Activated CD4-positive, alpha-beta T cell treated with anti-CD3 and anti-CD28 coated beads, Interleukin-2, amount 50 U/mL, for 24 hours (primary cell): ENCODE data around the gene ADAMTSL1.

ENCODE experiments used
- DNase-seq, 2 donors: peaks; one replicate each; pipeline ENCODE4 v3.0.0-alpha.2; 2020; ENCODE audit warnings: low read depth in 1 of 2, low spot score in 1 of 2

ADAMTSL1 gene, protein sequence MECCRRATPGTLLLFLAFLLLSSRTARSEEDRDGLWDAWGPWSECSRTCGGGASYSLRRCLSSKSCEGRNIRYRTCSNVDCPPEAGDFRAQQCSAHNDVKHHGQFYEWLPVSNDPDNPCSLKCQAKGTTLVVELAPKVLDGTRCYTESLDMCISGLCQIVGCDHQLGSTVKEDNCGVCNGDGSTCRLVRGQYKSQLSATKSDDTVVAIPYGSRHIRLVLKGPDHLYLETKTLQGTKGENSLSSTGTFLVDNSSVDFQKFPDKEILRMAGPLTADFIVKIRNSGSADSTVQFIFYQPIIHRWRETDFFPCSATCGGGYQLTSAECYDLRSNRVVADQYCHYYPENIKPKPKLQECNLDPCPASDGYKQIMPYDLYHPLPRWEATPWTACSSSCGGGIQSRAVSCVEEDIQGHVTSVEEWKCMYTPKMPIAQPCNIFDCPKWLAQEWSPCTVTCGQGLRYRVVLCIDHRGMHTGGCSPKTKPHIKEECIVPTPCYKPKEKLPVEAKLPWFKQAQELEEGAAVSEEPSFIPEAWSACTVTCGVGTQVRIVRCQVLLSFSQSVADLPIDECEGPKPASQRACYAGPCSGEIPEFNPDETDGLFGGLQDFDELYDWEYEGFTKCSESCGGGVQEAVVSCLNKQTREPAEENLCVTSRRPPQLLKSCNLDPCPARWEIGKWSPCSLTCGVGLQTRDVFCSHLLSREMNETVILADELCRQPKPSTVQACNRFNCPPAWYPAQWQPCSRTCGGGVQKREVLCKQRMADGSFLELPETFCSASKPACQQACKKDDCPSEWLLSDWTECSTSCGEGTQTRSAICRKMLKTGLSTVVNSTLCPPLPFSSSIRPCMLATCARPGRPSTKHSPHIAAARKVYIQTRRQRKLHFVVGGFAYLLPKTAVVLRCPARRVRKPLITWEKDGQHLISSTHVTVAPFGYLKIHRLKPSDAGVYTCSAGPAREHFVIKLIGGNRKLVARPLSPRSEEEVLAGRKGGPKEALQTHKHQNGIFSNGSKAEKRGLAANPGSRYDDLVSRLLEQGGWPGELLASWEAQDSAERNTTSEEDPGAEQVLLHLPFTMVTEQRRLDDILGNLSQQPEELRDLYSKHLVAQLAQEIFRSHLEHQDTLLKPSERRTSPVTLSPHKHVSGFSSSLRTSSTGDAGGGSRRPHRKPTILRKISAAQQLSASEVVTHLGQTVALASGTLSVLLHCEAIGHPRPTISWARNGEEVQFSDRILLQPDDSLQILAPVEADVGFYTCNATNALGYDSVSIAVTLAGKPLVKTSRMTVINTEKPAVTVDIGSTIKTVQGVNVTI (N-terminal part only)

DNA sequence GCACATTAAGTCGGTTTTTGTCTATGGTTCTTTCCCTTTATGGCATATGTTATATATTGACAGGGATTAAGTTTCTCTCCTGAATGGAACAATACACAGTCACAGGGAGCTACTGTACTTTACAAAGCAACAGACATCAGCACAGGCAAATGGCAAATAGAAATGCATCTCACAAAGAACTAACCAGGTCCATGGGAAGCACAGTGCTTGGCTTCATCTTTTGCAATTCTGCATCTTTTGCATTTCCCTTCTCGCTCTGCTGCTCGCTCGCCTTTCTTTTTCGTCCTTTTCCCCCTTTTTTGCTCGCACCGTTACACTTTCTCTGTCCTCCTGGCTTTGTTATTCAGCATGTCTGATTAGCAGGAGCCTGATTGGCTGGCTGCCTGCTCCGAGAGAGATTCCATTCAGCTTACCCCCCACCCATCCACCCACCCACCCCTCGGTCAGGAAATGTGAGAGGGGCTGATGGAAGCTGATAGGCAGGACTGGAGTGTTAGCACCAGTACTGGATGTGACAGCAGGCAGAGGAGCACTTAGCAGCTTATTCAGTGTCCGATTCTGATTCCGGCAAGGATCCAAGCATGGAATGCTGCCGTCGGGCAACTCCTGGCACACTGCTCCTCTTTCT is at the start of gene ADAMTSL1:
ADAMTSL1 (plus strand) TSS at position 502 of the 628 bp plus-strand sequence; CDS start at position 582, 80 bp downstream.
- DNase-seq, result no peak

DNA sequence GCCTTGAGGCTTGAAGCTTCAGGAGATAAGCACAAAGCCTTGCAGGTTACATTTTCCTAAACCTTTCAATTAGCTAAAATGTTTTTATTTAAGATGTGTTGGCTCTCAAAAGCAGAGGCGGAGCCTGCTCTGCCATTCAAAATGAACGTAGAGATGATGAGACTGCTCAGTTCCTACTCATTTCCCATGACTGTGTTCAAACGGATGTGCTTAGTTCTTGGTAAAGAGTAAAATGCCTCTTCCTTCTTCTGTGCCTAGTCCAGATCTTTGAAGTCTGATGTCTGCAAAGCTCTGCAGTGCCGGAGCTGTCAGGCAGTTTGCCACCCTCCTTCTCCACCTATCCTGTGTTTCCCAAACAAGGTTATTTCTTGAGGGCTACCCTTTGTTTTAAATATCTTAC is 46.3 kb upstream of the ADAMTSL1 start:
- DNase-seq, result no peak

DNA sequence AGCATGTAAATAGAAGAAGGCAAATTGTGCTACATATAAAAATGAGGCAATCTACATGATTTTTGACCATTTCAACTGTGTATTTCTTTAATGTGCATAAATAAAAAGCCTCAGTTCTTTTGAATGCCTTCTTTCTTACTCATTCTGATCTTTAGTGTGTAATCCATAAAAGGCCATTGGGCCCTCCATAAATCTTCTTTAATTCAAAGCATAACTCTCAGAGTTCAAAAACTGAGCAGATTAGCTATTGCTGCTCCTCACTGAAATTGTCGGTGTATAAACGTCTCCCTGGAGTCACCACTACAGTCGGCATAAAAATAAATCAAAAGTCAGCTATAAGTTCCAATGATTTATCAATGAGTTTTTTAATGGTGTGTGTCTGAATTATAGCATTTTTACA is 45.3 kb upstream of the ADAMTSL1 start:
- DNase-seq, result no peak

DNA sequence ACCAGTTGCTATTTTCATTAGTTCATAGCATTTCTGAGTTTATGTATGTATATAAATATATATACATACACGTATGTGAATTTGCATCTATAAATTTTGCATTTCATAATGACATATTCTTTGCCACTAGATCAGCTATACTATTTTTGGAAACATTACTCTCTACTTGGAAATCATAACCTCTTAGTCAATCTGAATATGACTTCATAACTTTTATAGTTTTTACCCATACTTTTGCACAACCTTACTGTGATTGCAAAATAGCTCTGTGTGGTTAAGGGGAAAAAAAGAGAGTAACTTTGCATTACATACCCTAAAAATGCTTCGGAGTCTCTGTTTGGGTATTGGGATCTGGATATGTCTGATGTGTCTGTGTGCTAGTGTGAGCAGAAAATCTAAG is 44.9 kb upstream of the ADAMTSL1 start:
- DNase-seq, result no peak

DNA sequence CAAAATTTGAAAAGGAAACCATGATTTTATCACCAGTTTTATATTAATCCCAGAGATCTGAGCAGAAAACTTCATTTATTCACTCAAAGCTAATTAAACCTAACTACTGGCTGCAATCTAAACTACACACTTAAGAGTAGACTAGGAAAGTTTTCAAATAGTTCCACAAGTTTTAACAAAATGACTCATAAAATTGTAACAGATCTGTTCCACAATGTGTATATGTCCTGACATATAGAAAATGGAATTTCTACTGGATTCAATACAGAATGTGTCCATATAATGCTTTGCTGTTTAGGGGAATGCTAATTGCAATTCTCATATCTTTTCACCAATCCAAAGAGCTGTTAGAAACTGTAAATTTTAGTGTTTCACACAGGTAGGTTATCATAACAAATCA is 40.3 kb upstream of the ADAMTSL1 start:
- DNase-seq, result no peak

DNA sequence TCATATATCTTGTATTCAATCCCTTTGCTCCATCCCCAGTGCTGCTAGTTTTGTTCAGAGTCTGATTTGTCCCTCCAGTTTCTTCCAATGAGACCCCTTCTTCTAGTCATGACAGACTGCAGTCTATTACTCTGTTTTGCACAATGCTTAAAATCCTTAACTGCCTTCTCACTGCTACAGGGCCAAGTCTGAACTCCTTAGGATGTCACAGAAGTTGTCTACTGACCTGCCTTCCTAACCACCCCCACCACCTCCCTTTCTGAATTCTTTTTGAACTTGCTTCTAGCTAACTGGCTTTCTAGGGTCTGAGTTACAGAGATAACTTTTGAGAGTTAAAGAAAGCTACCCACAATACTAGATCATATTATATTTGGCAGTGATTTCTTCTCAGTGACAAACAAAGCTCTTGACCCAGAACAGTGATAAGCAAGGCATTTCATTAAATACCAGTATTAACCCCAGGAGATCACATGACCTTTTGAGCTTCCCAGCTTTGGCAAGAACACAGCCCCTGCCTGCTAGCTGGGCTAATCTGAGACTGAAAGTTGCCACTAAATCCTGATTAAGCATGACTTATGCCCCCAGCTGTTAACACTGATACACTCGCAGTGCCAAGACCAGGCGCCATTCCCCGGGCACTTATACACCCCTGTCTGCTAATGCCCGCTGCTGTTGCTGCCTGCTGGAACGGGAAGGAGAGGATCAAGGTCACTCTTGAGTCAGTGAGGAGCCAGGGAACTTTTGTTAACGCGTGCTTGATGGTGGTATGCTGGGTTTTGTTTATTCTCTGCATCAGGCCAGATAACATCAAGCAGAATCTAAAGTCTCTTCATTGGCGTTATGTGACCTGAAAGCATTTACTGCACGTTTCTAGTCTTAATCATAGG is 36.4 kb upstream of the ADAMTSL1 start:
- DNase-seq, result no peak

DNA sequence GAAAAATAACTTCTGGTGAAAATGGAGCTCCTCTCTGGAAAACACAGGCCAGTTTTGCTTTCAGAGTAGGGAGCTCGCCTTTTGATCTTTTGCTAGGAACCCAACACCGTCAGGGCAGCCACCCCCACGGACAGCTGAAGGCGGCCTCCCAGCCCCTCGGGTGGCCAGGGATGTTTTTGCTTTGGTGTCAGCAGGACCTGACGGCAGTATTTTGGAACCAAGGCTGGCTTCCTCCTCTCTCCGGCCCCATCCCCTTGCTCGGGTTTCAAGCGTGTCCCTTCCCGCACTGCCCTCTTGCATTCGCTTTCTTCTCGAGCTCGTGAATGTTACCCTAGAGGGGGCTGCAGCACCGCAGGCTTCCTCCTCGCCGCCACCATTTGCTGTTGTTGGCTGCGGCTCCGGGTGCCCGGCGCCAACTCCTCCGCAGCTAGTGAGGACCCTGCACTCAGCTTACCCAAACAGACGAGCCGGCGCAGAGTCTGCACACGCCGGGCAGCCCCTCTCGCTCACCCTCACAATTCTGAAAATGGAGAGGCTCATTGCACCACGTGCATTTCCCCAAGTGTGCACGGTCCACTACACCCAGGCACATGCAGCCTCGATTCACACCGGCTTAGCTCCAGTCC is 35.5 kb upstream of the ADAMTSL1 start:
- no peak for DNase-seq

DNA sequence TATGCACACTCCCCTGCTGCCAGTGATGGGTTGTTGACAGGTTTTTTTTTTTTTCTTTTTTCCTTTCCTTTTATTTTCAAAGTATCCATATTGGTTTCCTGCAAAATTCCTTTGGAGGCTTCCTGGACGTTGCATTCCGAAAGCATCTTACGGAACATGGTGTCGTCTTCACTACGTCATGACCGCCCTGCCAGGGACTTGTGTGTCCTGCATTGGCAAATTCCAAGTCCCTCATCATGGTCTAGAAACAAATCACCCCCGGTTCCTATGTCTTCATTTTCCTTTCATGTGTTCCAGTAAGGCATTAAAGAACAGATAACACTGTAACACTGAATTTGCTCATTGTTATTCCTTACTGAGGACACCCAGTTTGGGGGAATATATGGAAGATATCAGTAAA is 35.0 kb upstream of the ADAMTSL1 start:
- no peak for DNase-seq

DNA sequence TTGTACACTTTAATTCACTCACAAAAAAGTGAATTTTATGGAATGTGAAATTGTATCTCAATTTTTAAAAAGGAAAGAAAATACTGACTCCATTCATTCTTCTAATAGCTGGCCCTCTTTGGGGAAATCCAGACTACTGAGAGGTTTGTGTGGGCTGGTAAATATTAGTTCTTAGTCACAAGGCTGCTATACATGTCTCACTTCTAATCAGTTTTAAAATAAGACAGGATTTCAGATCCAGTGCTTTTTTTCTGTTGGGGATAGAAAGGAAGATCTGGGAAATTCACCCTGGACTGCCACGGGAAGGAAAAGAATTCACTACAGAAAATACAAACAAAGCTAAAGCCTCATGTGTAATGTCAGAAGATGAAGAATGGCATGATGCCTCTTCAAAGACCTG is 32.7 kb upstream of the ADAMTSL1 start:
- DNase-seq, result no peak

DNA sequence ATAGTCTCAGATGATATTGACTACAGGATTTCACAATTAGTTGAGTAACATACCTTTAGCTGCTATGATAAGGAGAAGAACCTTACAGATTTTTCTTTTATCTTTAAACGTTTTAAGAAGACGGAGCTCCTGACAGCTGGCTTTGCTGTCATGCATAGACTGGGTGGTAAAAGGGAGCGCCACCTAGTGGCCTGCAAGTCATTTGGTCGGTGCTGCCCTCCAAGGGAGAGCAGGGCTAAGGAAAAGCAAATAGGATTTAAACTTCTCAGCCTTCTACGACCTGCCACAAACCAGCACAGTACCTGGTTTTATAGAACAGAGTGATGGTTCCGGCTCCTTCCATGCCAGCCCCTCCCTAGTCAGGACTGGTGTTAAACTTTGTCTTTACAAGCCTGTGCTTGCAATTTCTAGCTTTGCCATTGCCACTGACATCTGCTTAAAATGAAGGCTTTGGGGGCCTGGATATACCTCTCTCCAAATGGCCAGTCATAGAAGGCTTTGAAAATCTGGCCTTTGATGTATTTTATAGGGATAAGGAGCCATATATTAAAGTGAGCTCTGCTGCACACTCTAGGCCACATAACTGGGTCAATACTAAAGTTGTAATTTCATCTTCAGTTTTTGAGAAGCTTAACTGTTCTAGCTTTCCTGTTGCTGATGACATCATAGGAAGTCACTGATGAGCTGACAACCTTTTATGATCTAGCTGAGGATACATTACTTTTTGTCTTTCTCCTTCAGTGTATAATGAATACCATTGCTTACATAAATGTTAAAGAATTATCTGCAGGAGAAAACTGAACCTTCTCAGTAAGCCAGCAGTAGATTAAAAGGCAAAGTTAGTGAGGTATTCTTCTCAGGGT is 31.1 kb upstream of the ADAMTSL1 start:
- DNase-seq, result peak; percentile 5 to 15

DNA sequence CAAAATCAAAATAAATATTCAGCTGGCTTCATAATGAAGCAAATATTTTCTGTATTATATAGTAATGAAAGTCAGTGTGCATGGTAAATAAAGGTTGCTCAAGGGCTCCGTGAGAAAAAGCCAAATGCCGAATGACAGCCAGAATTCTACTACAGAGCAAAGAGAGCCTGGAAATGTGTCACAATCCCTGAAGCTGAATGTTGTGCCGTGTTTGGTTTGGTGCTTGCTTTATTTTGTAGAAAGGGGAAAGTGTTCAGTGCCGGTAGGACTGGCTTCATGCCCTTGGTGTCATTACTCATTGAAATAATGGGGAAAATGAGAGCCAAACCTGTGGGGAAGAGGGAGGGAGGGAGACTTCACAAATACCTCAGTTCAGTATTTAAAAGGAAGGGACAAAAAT is 26.8 kb upstream of the ADAMTSL1 start:
- no peak for DNase-seq

DNA sequence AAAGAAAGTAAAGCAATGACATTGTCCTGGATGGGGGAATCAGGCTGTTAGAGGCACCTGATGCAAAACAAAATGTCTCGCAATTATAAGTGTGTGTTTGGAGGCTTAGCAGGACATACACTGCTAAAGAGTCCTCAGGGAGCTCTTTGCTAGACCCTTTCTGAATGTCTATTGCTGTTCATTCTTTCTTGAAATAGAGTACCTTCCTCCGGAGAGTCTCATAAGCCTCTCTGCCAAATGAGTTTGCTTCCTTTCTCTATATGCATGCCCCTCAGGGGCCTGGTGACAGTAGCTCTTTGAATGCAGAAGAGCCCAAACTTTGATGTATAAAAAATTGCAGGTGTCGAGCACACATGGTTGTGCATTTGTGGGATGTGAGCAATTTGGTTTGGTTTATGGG is 26.4 kb upstream of the ADAMTSL1 start:
- no peak for DNase-seq

DNA sequence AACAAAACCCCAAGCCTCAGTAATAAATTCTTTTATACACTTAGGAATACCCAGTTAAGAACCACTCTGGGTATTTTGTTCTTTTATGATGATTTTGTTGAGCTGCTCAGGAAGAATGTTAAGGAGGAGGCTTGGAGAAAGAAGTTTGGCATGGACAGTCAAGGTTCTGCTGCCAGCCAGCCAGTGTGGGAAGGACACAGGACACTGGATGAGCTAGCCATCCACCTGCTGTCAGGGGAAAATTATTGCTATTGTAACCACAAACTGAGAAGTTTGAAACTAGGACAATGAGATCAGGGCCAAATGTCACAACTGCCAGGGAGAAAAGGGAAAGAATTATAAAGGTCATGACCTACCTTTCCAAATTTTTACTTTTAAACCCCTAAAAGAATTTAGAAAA is 25.9 kb upstream of the ADAMTSL1 start:
- DNase-seq, result no peak

DNA sequence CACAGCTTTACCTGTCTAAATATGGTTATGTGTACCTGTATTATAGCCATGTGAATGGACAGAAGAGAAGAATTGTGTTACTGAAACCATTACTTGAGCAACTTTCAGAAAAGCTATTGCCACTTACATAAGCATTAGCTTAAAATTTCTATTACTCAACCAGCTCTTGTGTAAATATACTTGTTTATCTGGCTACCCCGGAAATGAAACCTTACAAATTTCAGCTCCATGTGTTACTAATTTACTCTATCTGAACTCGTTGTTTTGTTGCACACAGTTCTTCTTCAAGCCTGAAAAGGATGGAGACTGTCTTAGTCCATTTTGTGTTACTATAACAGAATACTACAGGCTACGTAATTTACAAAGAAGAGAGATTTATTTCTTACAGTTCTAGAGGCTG is 22.5 kb upstream of the ADAMTSL1 start:
- DNase-seq, result no peak

DNA sequence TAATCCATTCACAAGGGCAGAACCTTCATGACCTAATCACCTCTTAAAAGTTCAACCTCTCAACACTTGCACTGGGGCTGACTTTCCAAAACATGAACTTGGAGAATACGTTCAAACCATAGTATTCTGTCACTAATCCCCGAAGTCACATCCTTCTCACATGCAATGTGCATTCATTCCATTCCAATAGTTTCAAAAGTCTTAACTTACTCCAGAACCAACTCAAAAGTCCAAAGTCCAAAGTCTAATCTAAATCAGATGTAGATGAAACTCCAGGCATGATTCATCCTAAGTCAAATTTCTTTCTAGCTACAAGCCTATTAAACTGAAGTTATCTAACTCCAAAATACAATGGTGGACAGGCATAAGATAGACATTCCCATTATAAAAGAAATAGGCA is 21.7 kb upstream of the ADAMTSL1 start:
- no peak for DNase-seq

DNA sequence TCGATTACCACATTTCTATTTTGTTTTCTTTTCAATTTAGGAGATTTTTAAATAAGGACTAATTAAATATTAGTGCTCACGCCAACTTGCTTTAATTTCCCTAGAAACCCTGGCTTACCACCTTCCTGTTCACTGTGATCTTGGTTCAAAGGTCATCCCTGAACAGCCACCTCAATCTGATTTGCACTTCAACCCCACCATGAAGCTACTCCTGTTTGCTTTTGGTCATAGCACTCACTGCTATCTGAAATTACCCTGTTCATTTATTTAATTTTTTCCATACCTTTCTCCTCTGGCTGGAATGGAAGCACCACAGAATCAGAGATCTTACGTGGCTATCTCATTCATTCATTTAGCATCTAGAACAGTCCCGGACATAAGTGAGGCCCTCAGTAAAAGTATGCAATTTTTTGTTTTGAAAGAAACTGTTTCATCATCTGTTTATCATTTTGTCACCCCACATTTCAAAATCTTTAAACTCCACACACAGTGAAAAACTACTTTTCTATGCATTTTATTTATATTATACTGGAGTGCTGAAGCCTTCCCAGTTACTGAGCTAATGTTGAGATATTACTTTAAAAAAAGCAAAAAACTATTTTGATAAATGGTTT is 17.2 kb upstream of the ADAMTSL1 start:
- no peak for DNase-seq

DNA sequence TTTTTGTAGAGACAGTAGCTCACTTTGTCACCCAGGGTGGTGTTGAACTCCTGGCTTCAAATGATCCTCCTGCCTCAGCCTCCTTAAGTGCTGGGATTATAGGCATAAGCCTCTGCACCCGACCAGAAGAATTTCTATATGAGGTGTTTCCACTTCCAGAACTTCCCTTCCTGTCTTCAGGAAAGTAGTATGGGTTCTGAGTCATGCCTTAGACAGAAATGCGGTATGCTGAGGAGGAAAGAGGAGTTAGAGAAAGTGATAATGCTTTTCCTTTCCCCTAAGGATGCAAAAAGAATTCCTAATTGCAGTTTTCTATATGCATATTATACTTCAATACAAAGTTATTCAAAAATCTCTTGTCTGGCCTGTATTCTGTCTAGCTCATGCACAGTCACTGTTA is 16.4 kb upstream of the ADAMTSL1 start:
- DNase-seq, result no peak

DNA sequence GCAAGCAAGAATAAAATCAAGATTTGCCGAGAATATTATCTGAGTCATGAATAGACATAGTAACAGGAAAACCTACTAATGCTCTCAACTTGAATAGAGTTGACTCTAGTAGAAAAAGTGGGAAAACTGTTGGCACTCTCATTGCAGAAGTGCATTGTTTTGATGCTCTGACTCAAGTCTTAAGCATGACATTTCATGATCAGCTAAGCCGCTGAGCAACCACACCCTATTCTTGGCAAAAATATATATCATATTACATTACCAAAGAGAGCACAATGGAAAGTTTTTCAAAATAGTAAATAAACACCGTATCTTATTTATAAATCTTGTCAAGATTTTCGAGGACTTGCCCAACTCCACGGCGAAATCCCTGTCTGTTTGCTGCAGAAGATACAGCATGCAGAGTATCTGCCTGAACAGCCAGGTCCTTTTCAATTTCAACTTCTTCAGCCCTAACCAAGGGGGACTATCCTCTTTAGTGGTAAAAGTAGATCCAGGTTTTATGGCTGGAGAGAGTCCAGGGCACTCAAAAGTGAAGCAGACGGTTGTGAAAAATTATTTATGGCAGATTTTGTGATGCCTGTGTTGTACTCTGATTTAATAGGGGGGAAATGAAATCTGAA is 13.9 kb upstream of the ADAMTSL1 start:
- DNase-seq, result no peak
